RWPE1 (cell line): ENCODE data around the gene SDCCAG8.

Experiments
- CTCF ChIA-PET: fragments of 350-600 bp; sonication (Branson Sonifier 250); formaldehyde crosslinking; extraction: SDS; loops from one replicate; lab custom pipeline; 2021; lab: Yijun Ruan, JAX
- POLR2A ChIA-PET: fragments of 400-600 bp; formaldehyde crosslinking; extraction: SDS; loops from one replicate; lab custom pipeline; 2020; ENCODE audit warnings: antibody characterized with exemption; ENCODE audit not compliant: low non-redundant PET; lab: Yijun Ruan, JAX
- DNase-seq: peaks from one replicate; pipeline ENCODE4 v3.0.0; 2012; ENCODE audit warnings: low spot score
- H3K27ac ChIP-seq: fragments of 450-650 bp; 2 replicates; pipeline ENCODE4 v1.5.1; 2017
- TF ChIP-seq, protein P1 (sequence below): fragments of 450-650 bp; conservative IDR thresholded peaks from 2 replicates; pipeline ENCODE4 v1.5.1; 2017; ENCODE audit warnings: low read depth, mild to moderate bottlenecking

The SDCCAG8 gene

DNA sequence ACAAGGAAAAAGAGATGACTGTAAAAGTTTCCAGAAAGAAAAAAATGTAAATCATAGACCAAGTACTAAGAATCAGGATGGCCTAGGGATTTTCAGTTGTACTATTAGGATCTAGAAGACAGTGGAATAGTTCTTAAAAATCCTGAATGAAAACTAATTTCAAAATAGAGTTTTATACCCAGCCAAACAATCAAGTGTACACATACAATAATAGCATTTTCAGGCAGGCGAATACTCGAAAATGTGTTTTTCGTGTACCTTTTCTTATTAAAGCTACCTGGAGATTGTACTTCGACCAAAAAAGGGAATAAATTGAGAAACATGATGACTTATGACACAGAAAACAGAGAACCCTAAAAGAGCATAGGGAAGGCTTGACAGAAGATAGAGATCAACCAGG, 118.6 kb downstream of the SDCCAG8 start:
- DNase-seq: no peak
- POLR2A ChIA-PET: no interaction called here
- CTCF ChIA-PET: no interaction called here
- H3K27ac ChIP-seq: no peak overlapping the region
- TF ChIP-seq, protein P1, sequence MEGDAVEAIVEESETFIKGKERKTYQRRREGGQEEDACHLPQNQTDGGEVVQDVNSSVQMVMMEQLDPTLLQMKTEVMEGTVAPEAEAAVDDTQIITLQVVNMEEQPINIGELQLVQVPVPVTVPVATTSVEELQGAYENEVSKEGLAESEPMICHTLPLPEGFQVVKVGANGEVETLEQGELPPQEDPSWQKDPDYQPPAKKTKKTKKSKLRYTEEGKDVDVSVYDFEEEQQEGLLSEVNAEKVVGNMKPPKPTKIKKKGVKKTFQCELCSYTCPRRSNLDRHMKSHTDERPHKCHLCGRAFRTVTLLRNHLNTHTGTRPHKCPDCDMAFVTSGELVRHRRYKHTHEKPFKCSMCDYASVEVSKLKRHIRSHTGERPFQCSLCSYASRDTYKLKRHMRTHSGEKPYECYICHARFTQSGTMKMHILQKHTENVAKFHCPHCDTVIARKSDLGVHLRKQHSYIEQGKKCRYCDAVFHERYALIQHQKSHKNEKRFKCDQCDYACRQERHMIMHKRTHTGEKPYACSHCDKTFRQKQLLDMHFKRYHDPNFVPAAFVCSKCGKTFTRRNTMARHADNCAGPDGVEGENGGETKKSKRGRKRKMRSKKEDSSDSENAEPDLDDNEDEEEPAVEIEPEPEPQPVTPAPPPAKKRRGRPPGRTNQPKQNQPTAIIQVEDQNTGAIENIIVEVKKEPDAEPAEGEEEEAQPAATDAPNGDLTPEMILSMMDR: no peak

DNA sequence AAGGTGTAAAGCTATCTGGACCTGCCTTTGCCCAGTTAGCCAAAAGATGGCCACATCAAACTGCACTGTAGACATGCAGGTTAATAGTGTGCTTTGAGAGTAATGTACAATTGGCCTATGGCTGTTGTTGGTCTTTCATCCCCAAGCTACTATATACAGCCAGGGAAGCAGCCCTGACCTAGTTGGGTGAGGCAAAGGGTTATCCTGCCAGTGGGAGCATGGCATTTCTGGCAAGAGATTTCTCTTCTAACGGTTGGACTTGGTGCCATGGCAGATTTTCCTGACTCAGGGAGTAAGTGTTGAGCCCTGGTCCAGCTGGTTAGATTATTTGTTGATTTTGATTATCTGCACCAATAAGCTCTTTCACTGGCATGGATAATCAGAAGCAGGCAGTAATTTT, 119.8 kb downstream of the SDCCAG8 start:
- TF ChIP-seq, protein P1: no peak
- CTCF ChIA-PET: no interaction called here
- POLR2A ChIA-PET: no interaction called here
- no peak overlapping the region for H3K27ac ChIP-seq
- no peak for DNase-seq

DNA sequence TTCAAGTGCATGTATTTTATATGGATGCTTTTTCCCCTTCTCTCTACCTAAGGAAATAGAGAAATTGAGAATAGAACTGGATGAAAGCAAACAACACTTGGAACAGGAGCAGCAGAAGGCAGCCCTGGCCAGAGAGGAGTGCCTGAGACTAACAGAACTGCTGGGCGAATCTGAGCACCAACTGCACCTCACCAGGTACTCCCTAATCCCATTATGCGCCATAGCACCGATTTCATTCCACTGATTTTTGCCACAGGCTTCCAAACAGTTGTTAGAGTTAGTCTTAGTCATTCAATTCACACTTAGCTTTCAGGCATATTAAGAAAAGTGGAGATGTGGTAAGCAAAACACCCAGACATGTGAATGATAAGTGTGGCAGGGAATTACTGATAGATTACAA, 122.8 kb downstream of the SDCCAG8 start:
- ChIA-PET POLR2A (no interaction called here), CTCF (no interaction called here)
- no peak overlapping the region for H3K27ac ChIP-seq
- TF ChIP-seq, protein P1: no peak
- DNase-seq: no peak

DNA sequence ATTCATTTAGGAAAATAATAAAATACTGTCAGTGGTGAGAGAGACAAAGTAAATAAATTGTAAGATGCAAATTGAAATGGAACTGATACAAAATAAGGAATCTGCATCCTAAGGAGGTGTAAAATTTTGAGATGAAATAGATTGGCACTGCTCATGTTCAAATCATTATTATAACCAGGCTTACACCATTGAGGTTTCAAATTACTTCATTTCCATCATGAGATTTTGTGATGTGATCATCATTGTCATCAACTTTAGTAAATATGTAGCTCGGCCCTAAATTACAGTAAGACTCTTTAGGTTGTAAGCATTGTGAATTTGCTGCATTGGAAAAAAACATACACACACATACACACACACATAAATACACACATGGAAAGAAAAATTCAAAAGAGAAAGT, 123.4 kb downstream of the SDCCAG8 start:
- POLR2A ChIA-PET: no interaction called here
- CTCF ChIA-PET: no interaction called here
- TF ChIP-seq, protein P1: no peak
- DNase-seq: no peak
- H3K27ac ChIP-seq: no peak overlapping the region

DNA sequence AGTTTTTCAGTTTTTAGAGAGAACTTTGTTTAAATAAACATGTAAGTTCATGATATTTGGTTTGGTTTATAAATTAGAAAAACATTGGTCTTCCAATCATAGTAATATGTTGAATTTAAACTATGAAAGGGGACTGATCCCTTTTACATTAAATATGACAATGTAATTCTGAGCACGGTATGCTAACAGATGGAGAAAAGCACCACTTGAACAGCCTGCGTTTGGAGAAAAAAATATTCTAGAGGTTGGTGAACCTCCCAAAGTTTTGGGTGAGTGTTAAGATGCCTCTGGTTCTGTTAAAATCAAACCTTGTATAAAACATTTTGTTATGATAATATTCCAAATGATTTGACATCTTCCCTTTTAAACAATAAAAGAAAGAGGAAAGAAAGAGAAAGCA, 123.9 kb downstream of the SDCCAG8 start:
- ChIA-PET CTCF (no interaction called here), POLR2A (no interaction called here)
- H3K27ac ChIP-seq: no peak overlapping the region
- DNase-seq: no peak
- TF ChIP-seq, protein P1: no peak

DNA sequence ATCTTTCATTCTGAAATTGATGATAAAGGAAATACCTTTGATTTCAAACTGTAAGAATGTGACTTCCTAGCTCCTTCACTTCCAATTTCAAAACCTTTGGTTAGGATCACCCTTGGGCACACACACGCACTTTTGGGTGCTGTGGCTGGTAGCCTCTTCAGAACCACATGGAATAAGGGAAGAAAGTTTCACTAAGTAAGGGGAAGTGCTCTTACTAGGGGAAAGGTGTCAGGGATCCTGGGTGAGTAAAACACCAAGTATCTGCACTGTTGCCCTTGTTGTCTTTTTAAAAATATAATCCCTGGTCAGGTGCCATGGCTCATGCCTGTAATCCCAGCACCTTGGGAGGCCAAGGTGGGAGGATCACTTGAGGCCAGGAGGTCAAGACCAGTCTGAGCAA, 132.4 kb downstream of the SDCCAG8 start:
- ChIA-PET POLR2A (no interaction called here), CTCF (interaction anchor here (0.6 kb wide), 1 partner anchor 340 kb away, joined by 3 read pairs; no protein-coding TSS in a partner anchor)
- TF ChIP-seq, protein P1: no peak
- DNase-seq: no peak
- H3K27ac ChIP-seq: no peak overlapping the region
